GM18508 (cell line): ENCODE results near the gene TM4SF18.
A peak's percentile ranks its signal among the peaks of the same experiment; 100 is the strongest.

Experiments
- ATAC-seq: cut with Tn5 transposase; IDR thresholded peaks from one replicate; pipeline ENCODE4 v1.9.1; 2021; ENCODE audit warnings: moderate number of reproducible peaks; ENCODE audit not compliant: insufficient read depth, unreplicated experiment

The TM4SF18 gene

GRCh38 chr3:149291178-149291577, 42.3 kb downstream of the TM4SF18 start:
- ATAC-seq, result no peak

- no peak for ATAC-seq
Observed at GRCh38 chr3:149288655-149289054, 44.8 kb downstream of the TM4SF18 start.

- ATAC-seq, result no peak
Observed at GRCh38 chr3:149284034-149284433, 49.4 kb downstream of the TM4SF18 start.

- ATAC-seq, result no peak
Observed at GRCh38 chr3:149283401-149283800, 50.0 kb downstream of the TM4SF18 start.

- no peak for ATAC-seq
Observed at GRCh38 chr3:149282836-149283235, 50.6 kb downstream of the TM4SF18 start.

GRCh38 chr3:149282322-149282721, 51.1 kb downstream of the TM4SF18 start:
- ATAC-seq, result no peak

- ATAC-seq, result no peak
Observed at GRCh38 chr3:149280671-149281349, 52.6 kb downstream of the TM4SF18 start.

- no peak for ATAC-seq
Observed at GRCh38 chr3:149278911-149279310, 54.5 kb downstream of the TM4SF18 start.

GRCh38 chr3:149277331-149277813, 56.1 kb downstream of the TM4SF18 start:
- ATAC-seq, result no peak

GRCh38 chr3:149276619-149277018, 56.8 kb downstream of the TM4SF18 start:
- ATAC-seq, result no peak

- ATAC-seq, result no peak
Observed at GRCh38 chr3:149274220-149274619, 59.2 kb downstream of the TM4SF18 start.

GRCh38 chr3:149273096-149273751, 60.2 kb downstream of the TM4SF18 start:
- ATAC-seq, result peak; percentile 81

- no peak for ATAC-seq
Observed at GRCh38 chr3:149271669-149272068, 61.8 kb downstream of the TM4SF18 start.

GRCh38 chr3:149270180-149270579, 63.3 kb downstream of the TM4SF18 start:
- ATAC-seq, result no peak

- no peak for ATAC-seq
Observed at GRCh38 chr3:149269687-149270086, 63.7 kb downstream of the TM4SF18 start.
